Measurements from ENCODE around the gene RGS12. TPM values are rescaled to one million over a fixed set of nuclear protein-coding genes. Genes with fewer than 3 reads are reported as not detected.

RGS12 gene, protein sequence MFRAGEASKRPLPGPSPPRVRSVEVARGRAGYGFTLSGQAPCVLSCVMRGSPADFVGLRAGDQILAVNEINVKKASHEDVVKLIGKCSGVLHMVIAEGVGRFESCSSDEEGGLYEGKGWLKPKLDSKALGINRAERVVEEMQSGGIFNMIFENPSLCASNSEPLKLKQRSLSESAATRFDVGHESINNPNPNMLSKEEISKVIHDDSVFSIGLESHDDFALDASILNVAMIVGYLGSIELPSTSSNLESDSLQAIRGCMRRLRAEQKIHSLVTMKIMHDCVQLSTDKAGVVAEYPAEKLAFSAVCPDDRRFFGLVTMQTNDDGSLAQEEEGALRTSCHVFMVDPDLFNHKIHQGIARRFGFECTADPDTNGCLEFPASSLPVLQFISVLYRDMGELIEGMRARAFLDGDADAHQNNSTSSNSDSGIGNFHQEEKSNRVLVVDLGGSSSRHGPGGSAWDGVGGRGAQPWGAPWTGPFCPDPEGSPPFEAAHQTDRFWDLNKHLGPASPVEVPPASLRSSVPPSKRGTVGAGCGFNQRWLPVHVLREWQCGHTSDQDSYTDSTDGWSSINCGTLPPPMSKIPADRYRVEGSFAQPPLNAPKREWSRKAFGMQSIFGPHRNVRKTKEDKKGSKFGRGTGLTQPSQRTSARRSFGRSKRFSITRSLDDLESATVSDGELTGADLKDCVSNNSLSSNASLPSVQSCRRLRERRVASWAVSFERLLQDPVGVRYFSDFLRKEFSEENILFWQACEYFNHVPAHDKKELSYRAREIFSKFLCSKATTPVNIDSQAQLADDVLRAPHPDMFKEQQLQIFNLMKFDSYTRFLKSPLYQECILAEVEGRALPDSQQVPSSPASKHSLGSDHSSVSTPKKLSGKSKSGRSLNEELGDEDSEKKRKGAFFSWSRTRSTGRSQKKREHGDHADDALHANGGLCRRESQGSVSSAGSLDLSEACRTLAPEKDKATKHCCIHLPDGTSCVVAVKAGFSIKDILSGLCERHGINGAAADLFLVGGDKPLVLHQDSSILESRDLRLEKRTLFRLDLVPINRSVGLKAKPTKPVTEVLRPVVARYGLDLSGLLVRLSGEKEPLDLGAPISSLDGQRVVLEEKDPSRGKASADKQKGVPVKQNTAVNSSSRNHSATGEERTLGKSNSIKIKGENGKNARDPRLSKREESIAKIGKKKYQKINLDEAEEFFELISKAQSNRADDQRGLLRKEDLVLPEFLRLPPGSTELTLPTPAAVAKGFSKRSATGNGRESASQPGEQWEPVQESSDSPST (N-terminal part only)
- 10 to 100 TPM; 47.1 to 52.3 TPM for total RNA-seq

DNA sequence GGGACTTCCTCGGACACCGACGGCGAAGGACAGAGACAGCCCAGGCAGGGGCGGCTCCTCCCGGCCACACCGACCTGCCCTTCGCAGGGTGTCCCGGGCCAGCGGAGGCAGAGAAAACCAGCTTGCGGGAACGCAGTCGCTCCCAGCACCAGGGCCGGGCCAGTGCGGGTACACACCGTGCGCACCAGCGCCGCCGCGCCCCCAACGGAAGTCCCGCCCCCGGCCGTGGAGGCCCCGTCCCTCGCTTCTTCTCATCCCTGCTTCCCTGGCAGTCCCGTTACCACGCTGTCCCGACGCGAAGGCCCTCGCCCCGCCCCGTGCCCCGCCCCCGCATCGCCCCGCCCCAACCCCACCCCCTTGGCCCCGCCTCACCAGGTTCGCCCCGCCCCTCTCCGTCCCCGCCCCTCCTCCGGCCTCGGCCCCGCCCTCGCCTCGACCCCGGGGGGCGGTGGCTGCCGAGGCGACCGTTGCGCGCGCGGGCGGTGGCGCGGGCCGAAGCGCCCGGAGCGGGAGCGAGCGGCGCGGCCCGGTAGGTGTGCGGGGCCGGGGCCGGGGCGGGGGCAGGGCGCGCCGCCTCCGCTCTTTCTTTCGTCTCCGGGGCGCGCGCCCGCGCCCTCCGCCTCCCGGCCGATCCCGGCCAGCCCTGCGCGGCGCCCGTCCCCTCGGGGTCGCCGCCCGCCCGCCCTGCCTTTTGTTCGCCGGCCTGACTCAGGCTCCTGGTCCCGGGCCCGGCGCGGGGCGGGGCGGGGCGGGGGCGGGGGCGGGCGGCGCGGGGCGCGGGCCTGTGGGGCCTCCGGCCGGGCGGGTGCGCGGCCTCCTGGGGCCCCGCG, at the start of gene RGS12:
Gene RGS12 (plus strand): TSS at position 451 of the 830 bp plus-strand sequence. CDS start 23,150 bp downstream, outside the sequence.

DNA sequence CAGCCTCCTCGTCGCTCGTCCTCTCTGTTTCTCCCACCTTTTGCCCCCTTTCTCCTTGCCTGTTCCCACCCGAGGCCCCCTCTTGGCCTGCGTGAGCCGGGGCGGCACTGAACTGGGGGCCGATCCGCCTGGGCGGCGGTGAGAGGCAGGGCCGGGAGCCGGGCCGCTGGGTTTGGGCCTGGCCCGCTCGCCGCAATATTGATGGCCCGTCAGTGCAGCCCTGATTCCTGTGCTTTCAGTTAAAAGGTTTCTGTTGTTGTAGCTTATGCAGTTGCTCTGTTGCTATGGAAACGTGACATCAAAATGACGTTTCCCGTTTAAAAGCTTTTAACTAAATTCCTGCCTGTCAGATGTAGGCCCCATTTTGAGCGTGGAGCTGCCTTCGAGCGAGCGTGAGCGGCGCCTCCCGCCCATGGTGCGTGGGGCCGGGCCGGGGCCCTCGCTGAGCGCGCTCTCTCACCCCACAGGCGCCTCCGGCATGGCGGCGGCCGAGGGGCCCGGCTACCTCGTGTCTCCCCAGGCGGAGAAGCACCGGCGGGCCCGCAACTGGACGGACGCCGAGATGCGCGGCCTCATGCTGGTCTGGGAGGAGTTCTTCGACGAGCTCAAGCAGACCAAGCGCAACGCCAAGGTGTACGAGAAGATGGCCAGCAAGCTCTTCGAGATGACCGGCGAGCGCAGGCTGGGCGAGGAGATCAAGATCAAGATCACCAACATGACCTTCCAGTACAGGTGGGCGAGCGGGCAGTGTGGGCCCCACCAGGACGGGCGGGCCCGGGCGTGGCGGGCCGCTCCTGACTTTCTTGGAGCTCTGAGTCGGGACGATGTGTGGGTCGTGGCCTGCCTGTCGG, 43.8 kb upstream of the RGS12 start, which contains the start of gene MSANTD1:
Gene MSANTD1 (plus strand): TSS at position 349 of the 851 bp plus-strand sequence. CDS start 64 bp downstream, at position 413.

Other genes starting within 250 kb of the RGS12 start
- not detected for gene HTT-AS, start 218.5 kb upstream of the RGS12 start, total RNA-seq
- gene HTT, start 218.3 kb upstream of the RGS12 start, total RNA-seq: 10 to 100 TPM; 82.2 to 94.6 TPM
- 1 to 10 TPM in 1 of 2 donors, under 1 TPM in 1; 0.67 to 1.4 TPM for gene MSANTD1, start 43.9 kb upstream of the RGS12 start, total RNA-seq
- gene HGFAC, start 148.9 kb downstream of the RGS12 start, total RNA-seq: not detected
- gene DOK7, start 170.3 kb downstream of the RGS12 start, total RNA-seq: not detected
- gene LRPAP1, start 239.4 kb downstream of the RGS12 start, total RNA-seq: 10 to 100 TPM; 61.6 to 69.2 TPM